ENCODE results near the gene NTN4. TPM values are rescaled to one million over a fixed set of nuclear protein-coding genes. Genes with fewer than 3 reads are reported as not detected.
"Not testable (repeated sequence)": the region's sequence is repeated elsewhere in the genome, so short reads cannot be mapped to it uniquely, and the experiment has no call there.

The NTN4 gene
- total and polyA plus RNA-seq, 9 donors = 25.0 to 46.9 (median 43.1) TPM

DNA sequence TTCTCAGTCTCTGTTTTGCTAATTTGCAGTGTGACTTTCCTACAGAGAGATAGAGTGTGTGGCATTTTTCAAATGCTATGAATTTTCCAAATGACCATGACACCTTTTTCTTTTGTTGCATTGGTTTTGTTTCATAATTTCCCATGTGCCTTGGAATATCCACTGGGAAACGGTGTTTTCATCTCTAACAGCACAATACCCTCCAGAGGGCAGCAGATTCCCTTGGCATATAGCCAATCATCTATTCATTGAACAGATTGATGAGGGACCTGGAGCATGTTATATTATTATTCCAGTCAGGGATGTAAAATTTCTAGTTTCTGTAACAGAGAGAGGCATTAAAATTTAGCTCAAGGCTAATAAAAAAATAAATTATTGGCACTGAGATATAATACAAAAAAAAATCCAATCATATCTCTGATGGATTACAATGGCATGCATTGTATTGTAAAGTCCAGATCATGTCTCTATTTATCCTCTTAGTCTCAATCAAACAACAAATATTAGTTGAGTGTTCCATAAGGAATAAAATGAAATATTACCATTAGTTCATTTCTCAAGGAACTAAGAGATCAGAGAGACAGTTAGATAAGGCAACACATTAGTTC is 29.6 kb upstream of the NTN4 start:
- no peaks in the 10 kb centered on the region for H3K4me1 ChIP-seq (ENCODE audit: control insufficient read depth, insufficient read depth, low read length)
- no peak overlapping the region for H3K27ac ChIP-seq (ENCODE audit: low read length)
- no peak overlapping the region for H3K4me3 ChIP-seq (ENCODE audit: low read length)
- no CpG with 5 or more reads among the region's 1 CpG for WGBS (ENCODE audit: insufficient coverage)
- DNase-seq = peak; percentile 37
- H3K36me3 ChIP-seq (ENCODE audit: control insufficient read depth, insufficient read depth, low read length) = no peaks in the 10 kb centered on the region
- H3K27me3 ChIP-seq (ENCODE audit: control insufficient read depth, insufficient read depth, low read length) = no peaks in the 10 kb centered on the region
- H3K9me3 ChIP-seq (replicated peaks; ENCODE audit: control insufficient read depth, low read depth, low read length) = no peaks in the 10 kb centered on the region

DNA sequence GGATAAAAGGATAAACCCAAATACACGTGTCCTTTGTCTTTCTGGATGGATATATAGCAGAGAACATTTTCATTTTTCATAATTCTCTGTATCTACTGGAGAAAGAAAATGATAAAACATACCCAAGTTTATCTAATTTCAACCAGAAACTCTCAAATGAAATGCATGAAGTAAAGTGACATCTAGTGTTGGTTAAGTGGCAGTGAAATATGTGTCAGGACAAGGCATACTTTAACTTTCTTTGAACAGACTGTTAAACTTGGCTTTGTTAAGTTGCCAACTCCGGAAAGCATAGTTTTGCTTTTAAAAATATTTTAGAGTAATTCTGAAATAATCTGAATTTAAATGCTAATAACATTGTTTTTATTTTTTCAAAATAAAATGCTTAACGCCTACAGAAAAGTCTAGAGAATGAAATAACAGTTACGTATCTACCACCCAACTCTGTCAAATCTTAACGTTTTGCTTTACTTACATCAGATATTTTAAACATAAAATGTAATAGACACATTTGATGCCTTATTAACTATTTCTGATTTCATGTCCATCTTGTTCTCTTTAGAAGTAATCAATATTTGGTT is 25.2 kb upstream of the NTN4 start:
- WGBS (ENCODE audit: insufficient coverage) = no CpG with 5 or more reads among the region's 5 CpGs
- Histone ChIP-seq H3K27ac (ENCODE audit: low read length) (no peak overlapping the region), H3K27me3 (ENCODE audit: control insufficient read depth, insufficient read depth, low read length) (no peaks in the 10 kb centered on the region), H3K36me3 (ENCODE audit: control insufficient read depth, insufficient read depth, low read length) (no peaks in the 10 kb centered on the region), H3K4me3 (ENCODE audit: low read length) (no peak overlapping the region), H3K9me3 (replicated peaks; ENCODE audit: control insufficient read depth, low read depth, low read length) (no peaks in the 10 kb centered on the region), H3K4me1 (ENCODE audit: control insufficient read depth, insufficient read depth, low read length) (no peaks in the 10 kb centered on the region)
- peak; percentile 60 for DNase-seq

DNA sequence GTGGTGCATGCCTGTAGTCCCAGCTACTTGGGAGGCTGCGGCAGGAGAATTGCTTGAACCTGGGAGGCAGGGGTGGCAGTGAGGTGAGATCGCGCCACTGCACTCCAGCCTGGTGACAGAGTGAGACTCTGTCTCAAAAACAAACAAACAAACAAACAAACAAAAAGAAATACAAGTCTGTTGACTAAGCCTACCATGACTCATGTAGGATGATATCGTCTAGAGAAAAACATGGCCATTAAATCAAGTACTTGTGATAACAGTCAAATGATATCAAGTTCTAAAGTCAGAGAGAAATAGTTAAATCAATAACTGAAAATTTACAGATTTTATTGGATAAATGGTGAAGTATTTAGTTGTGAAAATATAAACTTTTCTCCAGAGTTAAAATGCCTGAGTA is 21.6 kb upstream of the NTN4 start:
- WGBS (ENCODE audit: insufficient coverage) = no CpG with 5 or more reads among the region's 4 CpGs
- DNase-seq; H3K4me3 ChIP-seq (ENCODE audit: low read length); H3K9me3 ChIP-seq (replicated peaks; ENCODE audit: control insufficient read depth, low read depth, low read length); H3K27me3 ChIP-seq (ENCODE audit: control insufficient read depth, insufficient read depth, low read length); H3K4me1 ChIP-seq (ENCODE audit: control insufficient read depth, insufficient read depth, low read length); H3K27ac ChIP-seq (ENCODE audit: low read length); H3K36me3 ChIP-seq (ENCODE audit: control insufficient read depth, insufficient read depth, low read length): not testable (repeated sequence)

DNA sequence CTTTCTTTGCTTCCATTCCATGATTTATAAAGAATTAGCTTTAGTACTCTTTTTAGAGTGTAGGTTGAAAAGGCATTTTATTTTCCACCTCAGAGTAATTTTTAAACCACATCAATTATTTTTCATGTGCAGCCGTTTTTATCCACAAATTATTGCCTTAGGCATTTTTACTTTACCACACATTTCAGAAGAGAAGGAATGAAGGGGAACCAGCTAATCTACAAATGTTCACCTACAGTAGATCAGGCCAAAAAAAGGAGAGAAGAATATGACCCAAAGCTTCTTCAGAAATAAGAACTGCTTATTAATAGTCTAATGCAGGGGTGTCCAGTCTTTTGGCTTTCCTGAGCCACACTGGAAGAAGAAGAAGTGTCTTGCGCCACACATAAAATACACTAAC is 19.8 kb upstream of the NTN4 start:
- no peak overlapping the region for H3K4me3 ChIP-seq (ENCODE audit: low read length)
- H3K9me3 ChIP-seq (replicated peaks; ENCODE audit: control insufficient read depth, low read depth, low read length) = no peaks in the 10 kb centered on the region
- no peak for DNase-seq
- no peak overlapping the region for H3K27ac ChIP-seq (ENCODE audit: low read length)
- H3K27me3 ChIP-seq (ENCODE audit: control insufficient read depth, insufficient read depth, low read length) = no peaks in the 10 kb centered on the region
- H3K36me3 ChIP-seq (ENCODE audit: control insufficient read depth, insufficient read depth, low read length) = no peaks in the 10 kb centered on the region
- no CpG with 5 or more reads among the region's 2 CpGs for WGBS (ENCODE audit: insufficient coverage)
- H3K4me1 ChIP-seq (ENCODE audit: control insufficient read depth, insufficient read depth, low read length) = no peaks in the 10 kb centered on the region

DNA sequence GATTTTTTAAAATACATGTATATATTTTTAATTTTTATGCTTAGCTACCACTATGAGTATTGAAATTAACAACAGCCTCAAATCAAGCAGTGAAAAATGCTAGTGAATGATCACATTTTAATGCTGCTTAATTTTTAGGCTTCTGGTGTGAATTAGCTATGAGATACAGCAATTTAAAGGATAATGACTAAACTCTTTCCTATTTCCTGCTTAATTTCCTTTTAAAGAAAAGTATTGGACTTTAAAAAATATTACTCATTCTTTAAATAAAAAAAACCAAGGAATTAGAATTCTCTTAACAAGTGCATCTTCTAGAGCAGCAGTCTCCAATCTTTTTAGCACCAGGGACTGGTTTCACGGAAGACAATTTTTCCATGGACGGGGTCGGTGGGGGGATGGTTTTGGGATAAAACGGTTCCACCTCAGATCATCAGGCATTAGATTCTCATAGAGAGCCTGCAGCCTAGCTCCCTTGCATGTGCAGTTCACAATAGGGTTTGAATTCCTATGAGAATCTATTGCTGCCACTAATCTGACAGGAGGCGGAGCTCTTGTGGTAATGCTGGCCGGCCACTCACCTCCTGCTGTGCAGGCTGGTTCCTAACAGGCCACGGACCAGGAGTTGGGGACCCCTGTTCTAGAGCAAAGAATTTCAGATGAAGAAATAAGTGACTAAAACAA is 18.6 kb upstream of the NTN4 start:
- H3K4me3 ChIP-seq (ENCODE audit: low read length) = no peak overlapping the region
- 90% methylated on average over 4 of the region's 7 CpGs for WGBS (ENCODE audit: insufficient coverage)
- no peaks in the 10 kb centered on the region for H3K4me1 ChIP-seq (ENCODE audit: control insufficient read depth, insufficient read depth, low read length)
- no peaks in the 10 kb centered on the region for H3K27me3 ChIP-seq (ENCODE audit: control insufficient read depth, insufficient read depth, low read length)
- DNase-seq = no peak
- H3K27ac ChIP-seq (ENCODE audit: low read length) = no peak overlapping the region
- H3K9me3 ChIP-seq (replicated peaks; ENCODE audit: control insufficient read depth, low read depth, low read length) = no peaks in the 10 kb centered on the region
- H3K36me3 ChIP-seq (ENCODE audit: control insufficient read depth, insufficient read depth, low read length) = no peaks in the 10 kb centered on the region

DNA sequence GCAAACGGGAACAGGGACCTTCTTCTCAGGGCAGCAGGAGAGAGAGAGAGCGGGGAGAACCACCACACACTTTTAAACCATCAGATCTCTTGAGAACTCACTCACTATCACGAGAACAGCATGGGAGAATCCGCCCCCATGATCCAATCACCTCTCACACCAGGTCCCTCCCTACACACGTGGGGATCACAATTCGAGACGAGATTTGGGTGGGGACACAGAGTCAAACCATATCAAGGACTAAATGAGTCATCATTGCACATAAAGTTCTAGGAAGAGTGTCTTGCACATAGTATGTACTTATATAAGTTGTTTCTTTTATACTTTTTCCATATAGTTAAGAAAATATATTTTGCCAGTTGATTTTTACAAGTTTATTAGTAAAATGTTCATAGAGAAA is 17.6 kb upstream of the NTN4 start:
- whole genome bisulfite sequencing (ENCODE audit: insufficient coverage) = 81% methylated on average over 4 of the region's 7 CpGs
- no peaks in the 10 kb centered on the region for H3K4me1 ChIP-seq (ENCODE audit: control insufficient read depth, insufficient read depth, low read length)
- DNase-seq = no peak
- H3K27me3 ChIP-seq (ENCODE audit: control insufficient read depth, insufficient read depth, low read length) = no peaks in the 10 kb centered on the region
- H3K36me3 ChIP-seq (ENCODE audit: control insufficient read depth, insufficient read depth, low read length) = no peaks in the 10 kb centered on the region
- H3K4me3 ChIP-seq (ENCODE audit: low read length) = no peak overlapping the region
- no peaks in the 10 kb centered on the region for H3K9me3 ChIP-seq (replicated peaks; ENCODE audit: control insufficient read depth, low read depth, low read length)
- H3K27ac ChIP-seq (ENCODE audit: low read length) = no peak overlapping the region

DNA sequence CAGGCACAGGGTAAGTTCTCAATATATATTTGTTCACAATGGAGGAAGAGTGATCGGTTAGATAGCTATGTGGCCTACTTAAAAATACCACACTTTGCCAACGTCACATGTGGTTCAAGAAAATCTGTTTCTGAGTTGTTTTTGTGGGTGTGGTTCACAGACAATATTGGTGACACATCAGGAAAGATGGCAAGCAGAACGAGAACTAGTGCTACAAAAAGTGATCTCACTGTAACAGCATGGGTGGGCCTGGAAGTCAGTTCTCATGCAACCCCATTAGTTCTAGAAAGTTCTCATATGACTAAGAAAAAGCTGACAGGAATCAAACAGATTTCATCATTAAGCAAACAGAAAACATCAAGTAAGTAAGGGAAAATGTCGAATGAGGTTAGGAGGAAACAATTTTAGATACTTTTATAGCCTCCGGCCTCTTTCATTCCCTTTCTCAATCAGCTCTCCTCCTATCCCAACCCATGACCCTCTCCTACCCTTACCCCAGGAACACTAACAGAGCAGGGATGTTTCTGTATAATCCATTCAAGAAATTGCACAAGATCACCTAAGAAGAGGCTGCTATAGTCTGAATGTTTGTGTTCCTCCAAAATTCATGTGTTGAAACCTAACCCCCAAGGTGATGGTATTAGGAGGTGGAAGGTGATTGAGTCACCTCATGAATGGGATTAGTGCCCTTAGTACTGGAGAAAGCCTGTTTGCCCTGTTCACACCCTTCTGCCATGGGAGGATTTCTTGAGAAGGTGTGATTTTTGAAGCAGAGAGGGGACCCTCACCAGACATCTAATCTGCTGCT is 15.5 kb upstream of the NTN4 start:
- Histone ChIP-seq H3K36me3 (ENCODE audit: control insufficient read depth, insufficient read depth, low read length) (no peaks in the 10 kb centered on the region), H3K27ac (ENCODE audit: low read length) (no peak overlapping the region), H3K4me1 (ENCODE audit: control insufficient read depth, insufficient read depth, low read length) (no peaks in the 10 kb centered on the region), H3K9me3 (replicated peaks; ENCODE audit: control insufficient read depth, low read depth, low read length) (no peaks in the 10 kb centered on the region), H3K4me3 (ENCODE audit: low read length) (no peak overlapping the region), H3K27me3 (ENCODE audit: control insufficient read depth, insufficient read depth, low read length) (no peaks in the 10 kb centered on the region)
- 100% methylated on average over 1 of the region's 5 CpGs for WGBS (ENCODE audit: insufficient coverage)
- DNase-seq = peak; percentile 35

DNA sequence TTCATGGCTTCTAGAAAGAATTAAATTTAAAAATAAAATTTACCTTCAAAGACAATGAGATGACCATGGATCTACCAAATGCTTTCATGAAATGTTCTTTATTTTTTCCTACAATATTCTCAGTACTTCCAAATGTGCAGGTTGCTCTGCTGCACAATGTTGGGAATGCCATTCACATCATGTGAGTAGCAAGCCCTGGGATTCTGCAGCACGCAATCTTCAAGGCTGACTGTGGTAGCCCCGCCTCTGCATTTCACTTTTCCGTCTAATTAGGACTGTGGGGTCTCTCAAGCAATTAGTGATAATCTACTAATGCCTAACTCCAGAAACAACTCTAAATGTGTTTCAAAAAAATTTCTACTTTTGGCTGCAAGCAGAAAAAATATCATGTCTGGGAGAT is 13.7 kb upstream of the NTN4 start:
- no peak overlapping the region for H3K4me3 ChIP-seq (ENCODE audit: low read length)
- H3K36me3 ChIP-seq (ENCODE audit: control insufficient read depth, insufficient read depth, low read length) = no peaks in the 10 kb centered on the region
- no peaks in the 10 kb centered on the region for H3K27me3 ChIP-seq (ENCODE audit: control insufficient read depth, insufficient read depth, low read length)
- no peaks in the 10 kb centered on the region for H3K9me3 ChIP-seq (replicated peaks; ENCODE audit: control insufficient read depth, low read depth, low read length)
- 100% methylated on average over 1 of the region's 3 CpGs for WGBS (ENCODE audit: insufficient coverage)
- DNase-seq = no peak
- no peak overlapping the region for H3K27ac ChIP-seq (ENCODE audit: low read length)
- H3K4me1 ChIP-seq (ENCODE audit: control insufficient read depth, insufficient read depth, low read length) = no peaks in the 10 kb centered on the region

DNA sequence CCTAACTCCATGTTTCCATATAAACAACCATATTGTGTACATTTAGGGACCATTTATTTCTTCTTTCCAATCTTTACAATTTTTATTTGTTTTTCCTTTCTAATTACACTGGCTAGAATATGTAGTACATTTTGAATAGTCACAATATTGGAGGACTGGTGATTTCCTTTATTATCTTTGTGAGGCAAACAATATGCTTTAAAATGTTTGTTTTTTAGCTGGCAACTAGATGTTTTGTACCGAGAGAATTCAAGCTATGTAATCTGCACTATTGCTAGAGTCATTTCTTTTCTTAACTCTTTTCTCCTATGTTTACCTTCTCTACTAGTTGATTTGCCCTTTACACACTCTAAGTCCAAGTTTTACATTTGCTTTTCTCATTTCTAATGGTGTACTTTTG is 13.3 kb upstream of the NTN4 start:
- Histone ChIP-seq H3K27ac (ENCODE audit: low read length) (no peak overlapping the region), H3K9me3 (replicated peaks; ENCODE audit: control insufficient read depth, low read depth, low read length) (no peaks in the 10 kb centered on the region), H3K4me1 (ENCODE audit: control insufficient read depth, insufficient read depth, low read length) (no peaks in the 10 kb centered on the region), H3K4me3 (ENCODE audit: low read length) (no peak overlapping the region), H3K36me3 (ENCODE audit: control insufficient read depth, insufficient read depth, low read length) (no peaks in the 10 kb centered on the region), H3K27me3 (ENCODE audit: control insufficient read depth, insufficient read depth, low read length) (no peaks in the 10 kb centered on the region)
- no peak for DNase-seq
- WGBS (ENCODE audit: insufficient coverage) = no CpG with 5 or more reads among the region's 1 CpG

Measured in muscle of leg (tissue), 11 donors.